AG04449 (cell line): ENCODE results near the gene PRPF40B.

Source experiments
- CTCF ChIA-PET: fragments of 350-600 bp; formaldehyde crosslinking; extraction: SDS; loops from one replicate; lab custom pipeline; 2021; ENCODE audit warnings: antibody characterized with exemption; lab: Yijun Ruan, JAX
- POLR2A ChIA-PET: fragments of 400-600, 350-600 bp; formaldehyde crosslinking; extraction: SDS; loops from one replicate; lab custom pipeline; 2020; ENCODE audit warnings: antibody characterized with exemption, inconsistent platforms; lab: Yijun Ruan, JAX
- DNase-seq: peaks from one replicate; pipeline ENCODE4 v3.0.0-alpha.2; 2010; ENCODE audit warnings: low read depth, low spot score
- H3K4me3 ChIP-seq: 2 replicates; pipeline ENCODE4 v1.5.1; 2011; ENCODE audit warnings: low read depth, mild to moderate bottlenecking, control low read depth, low read length
- CTCF ChIP-seq: IDR thresholded peaks from one replicate; pipeline ENCODE4 v1.5.1; 2011; ENCODE audit warnings: mild to moderate bottlenecking, moderate library complexity, low read length, control low read depth, inconsistent platforms; ENCODE audit not compliant: insufficient read depth; ENCODE audit errors: missing control alignments

The PRPF40B gene

DNA sequence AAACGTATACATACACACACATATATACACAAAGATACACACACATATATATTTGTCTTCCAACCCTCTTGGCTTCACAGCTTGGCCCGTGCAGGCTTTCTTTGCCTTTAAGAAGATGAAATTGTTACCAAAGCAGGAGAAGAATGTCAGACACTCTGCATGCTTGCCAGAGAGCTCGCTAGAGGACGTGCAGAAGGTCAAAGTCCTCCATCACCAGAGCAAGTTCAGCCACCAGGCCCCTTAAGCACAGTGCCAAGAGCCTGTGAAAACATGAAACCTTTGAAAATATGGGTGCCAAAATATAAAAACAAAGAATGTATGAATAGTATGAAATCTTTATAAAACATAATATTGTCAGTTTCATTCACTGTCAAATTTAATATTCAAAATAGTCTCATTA lies 40.5 kb upstream of the PRPF40B start:
- no peak for DNase-seq
- no peak overlapping the region for H3K4me3 ChIP-seq
- ChIA-PET CTCF (interaction anchor here (0.7 to 12.1 kb wide), 11 partner anchors 12 to 294 kb away, joined by 3 to 176 read pairs (median 21); partner anchors contain the start of genes DNAJC22 and FAM186B), POLR2A (no interaction called here)
- no peak for TF ChIP-seq CTCF

DNA sequence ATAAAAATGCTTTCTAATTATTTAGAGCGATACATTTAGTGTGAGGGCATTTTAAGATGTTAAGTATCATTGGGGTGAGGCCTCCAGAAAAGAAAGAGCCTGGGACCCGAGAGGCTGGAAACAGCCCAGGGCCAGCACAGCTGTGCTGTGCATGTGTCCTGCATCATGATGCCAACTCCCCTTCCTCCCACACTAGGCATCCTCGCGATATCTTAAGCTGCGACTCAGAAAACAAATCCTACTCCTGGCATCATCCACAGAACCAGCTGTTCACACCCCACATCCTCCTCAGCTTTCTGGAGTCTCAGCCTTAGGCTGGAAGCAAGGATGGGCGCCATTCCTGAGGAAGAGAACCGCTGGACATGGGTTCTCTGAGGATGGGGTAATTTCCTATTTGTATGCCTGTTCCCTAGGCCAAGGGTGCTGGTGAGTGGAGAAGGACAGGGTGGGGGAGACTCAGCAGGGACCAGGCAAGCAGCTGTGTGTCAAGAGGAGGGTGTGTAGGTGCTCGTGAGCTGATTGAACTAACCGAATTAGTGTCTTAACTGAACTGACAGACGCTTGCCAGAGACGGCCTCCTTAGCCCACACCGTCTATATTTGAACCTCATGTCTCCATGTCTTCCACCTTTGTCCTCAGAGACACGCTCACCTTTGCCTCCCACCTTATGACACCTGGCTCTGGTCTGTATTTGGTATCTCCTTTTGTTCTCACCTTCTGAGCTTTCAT lies 39.8 kb upstream of the PRPF40B start:
- POLR2A ChIA-PET: no interaction called here

GRCh38 chr12:49584591-49584990 lies 38.8 kb upstream of the PRPF40B start:
- ChIA-PET CTCF (interaction anchor here (0.6 to 12.1 kb wide), 4 partner anchors 206 to 296 kb away, joined by 3 to 176 read pairs (median 86); no protein-coding TSS in a partner anchor), POLR2A (no interaction called here)
- TF ChIP-seq CTCF: no peak
- DNase-seq: no peak
- H3K4me3 ChIP-seq: no peak overlapping the region

More for the DNA sequence above, 39.8 kb upstream of the PRPF40B start:
- no peak for DNase-seq
- H3K4me3 ChIP-seq: no peak overlapping the region
- TF ChIP-seq CTCF: no peak
- CTCF ChIA-PET: interaction anchor here (0.9 to 12.1 kb wide), 8 partner anchors 13 to 295 kb away, joined by 3 to 176 read pairs (median 31); partner anchors contain the start of genes DNAJC22 and FAM186B

- DNase-seq: no peak
- POLR2A ChIA-PET: no interaction called here
- CTCF ChIA-PET: interaction anchor here (1.4 to 12.1 kb wide), 3 partner anchors 226 to 254 kb away, joined by 3 to 176 read pairs (median 161); no protein-coding TSS in a partner anchor
- H3K4me3 ChIP-seq: no peak overlapping the region
- TF ChIP-seq CTCF: no peak
Measured at GRCh38 chr12:49585477-49586459, 37.6 kb upstream of the PRPF40B start.

- CTCF ChIA-PET: interaction anchor here (0.9 to 2.1 kb wide), 3 partner anchors 229 to 255 kb away, joined by 3 to 8 read pairs (median 3); no protein-coding TSS in a partner anchor
- TF ChIP-seq CTCF: no peak
- DNase-seq: no peak
- no peak overlapping the region for H3K4me3 ChIP-seq
- POLR2A ChIA-PET: interaction anchor here (0.5 kb wide), 1 partner anchor 181 kb away, joined by 3 read pairs; no protein-coding TSS in a partner anchor
Measured at GRCh38 chr12:49587174-49587908, 36.0 kb upstream of the PRPF40B start.
